Activated gamma-delta T cell treated with Interleukin-2 at 50 U/mL for 16 hours (primary cell): ENCODE measurements around the gene MVP.
"Not testable (repeated sequence)": the region's sequence is repeated elsewhere in the genome, so short reads cannot be mapped to it uniquely, and the experiment has no call there.

Source experiments
- DNase-seq: peaks from one replicate; pipeline ENCODE4 v3.0.0-alpha.2; 2020

Gene MVP

DNA sequence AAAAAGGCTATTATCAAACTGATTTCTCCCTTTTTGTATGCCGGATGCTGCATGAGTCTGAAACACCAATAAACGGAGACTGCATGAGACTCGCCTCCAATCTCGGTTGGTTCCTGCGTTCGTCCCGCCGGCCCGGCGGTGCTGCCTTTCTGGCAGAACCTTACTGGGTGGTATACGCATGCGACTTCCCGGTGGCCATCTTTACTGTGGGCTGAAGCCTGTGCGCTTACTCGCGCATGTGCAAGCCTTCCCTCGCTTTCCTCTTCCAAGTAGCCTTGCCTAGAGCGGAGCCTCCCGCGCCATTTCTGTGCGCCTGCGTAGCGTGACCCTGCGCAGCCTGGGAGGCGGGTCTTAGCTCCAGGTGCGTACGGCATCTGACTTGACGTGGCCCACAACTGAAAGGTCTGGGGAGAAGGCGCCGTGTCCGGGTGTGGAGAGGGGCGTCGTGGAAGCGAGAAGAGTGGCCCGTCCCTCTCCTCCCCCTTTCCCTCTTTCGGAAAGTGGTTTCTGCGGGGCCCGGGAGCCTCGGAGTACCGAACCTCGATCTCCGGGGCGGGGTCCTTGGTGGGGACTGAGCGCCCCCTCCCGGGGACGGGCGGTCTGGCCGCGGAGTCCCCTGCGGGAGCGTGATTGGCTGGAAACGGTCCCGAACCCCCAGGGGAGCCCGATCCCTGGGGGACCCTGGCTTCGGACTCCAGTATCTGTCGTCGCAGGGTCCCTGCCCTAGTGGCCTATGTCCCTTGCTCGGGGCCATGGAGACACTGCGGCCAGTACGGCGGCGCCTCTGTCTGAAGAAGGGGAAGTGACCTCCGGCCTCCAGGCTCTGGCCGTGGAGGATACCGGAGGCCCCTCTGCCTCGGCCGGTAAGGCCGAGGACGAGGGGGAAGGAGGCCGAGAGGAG is 4.2 kb upstream of the MVP start, which contains the start of gene PAGR1:
PAGR1 (plus strand) TSS at position 360 of the 901 bp plus-strand sequence; CDS start at position 734, 374 bp downstream.
- DNase-seq = peak; percentile 97

DNA sequence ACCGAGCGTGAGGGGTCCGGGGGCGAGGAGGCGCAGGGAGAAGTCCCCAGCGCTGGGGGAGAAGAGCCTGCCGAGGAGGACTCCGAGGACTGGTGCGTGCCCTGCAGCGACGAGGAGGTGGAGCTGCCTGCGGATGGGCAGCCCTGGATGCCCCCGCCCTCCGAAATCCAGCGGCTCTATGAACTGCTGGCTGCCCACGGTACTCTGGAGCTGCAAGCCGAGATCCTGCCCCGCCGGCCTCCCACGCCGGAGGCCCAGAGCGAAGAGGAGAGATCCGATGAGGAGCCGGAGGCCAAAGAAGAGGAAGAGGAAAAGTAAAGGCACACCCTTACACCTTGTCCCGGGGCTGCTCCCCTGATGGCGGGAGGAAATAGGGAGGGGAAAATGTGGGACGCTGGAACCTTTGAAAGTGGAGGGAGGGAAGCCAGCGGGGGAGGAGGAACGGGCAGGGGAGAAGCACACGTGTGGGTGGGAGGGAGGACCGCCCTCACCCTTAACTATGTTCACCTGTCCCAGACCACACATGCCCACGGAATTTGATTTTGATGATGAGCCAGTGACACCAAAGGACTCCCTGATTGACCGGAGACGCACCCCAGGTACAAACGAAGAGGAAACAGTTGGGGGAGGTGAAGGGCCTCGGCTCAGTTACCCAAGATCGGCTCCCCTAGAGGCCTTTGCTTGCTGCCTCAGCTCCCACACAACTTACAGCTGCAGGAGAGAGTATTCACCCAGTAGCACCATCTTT is 3.4 kb upstream of the MVP start:
- peak; percentile 44 for DNase-seq

DNA sequence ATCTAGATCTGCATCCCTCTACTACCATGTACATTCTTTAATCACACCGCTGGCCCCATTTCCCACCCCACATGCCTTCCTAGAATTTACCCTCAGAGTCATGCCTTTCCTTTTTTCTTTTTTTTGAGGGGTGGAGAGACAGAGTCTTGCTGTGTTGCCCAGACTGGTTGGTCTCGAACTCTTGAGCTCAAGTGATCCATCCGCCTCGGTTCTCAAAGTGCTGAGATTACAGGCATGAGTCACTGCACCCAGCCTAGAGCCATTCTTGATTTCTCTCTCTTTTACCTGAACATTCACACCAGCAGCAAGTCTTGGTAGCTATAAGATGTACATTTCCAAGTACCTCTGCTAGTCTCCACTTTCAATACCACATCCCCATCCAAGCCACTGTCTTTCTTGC is 2.2 kb upstream of the MVP start:
- DNase-seq = no peak

DNA sequence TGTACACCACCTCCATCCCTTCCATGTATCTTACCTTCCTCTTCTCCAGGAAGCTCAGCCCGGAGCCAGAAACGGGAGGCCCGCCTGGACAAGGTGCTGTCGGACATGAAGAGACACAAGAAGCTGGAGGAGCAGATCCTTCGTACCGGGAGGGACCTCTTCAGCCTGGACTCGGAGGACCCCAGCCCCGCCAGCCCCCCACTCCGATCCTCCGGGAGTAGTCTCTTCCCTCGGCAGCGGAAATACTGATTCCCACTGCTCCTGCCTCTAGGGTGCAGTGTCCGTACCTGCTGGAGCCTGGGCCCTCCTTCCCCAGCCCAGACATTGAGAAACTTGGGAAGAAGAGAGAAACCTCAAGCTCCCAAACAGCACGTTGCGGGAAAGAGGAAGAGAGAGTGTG is 756 bp upstream of the MVP start:
- DNase-seq = no peak

DNA sequence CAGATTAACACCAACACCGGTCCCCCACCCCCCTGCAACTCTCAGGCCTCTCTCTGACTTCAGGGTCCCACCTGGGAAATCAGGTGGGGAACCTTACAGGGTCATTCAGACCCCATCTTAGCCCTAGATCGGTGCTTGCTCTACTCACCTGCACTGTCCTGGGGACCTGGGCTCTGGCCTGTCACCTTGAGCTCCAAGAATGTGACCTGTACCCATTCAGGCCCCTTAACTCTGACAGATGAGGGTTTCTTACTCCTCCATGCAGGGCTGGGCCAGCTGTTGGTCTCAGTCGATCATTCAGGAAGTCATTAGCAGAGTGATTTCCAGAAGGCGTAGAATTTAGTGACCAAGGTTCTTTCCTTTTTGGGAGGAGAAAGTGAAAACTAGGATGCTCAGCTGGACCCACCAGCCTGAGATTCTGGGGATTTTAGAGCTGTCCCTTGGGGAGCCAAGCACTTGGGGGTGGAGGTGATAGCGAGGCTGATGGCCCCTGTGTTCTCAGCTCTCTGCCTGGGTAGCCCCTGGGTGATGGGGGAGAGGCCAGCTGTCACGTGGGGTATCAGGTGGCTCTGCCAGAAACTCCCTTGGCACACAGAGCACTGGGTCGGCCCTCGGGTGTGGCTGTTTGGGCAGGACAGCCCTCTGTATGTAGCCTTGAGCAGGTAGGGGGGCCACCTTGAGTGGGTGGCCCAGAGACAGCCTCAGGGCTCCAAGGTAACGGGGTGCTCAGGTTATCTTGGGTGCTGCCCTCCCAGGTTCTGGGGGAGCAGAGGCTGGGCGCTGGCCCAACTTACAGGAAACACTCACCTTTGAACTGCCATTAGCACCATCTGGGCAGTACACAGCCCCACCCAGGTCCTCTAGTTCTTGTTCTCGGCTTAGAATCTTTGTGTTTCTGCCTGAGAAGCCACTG is 724 bp downstream of the MVP start:
- DNase-seq = peak; percentile 33

DNA sequence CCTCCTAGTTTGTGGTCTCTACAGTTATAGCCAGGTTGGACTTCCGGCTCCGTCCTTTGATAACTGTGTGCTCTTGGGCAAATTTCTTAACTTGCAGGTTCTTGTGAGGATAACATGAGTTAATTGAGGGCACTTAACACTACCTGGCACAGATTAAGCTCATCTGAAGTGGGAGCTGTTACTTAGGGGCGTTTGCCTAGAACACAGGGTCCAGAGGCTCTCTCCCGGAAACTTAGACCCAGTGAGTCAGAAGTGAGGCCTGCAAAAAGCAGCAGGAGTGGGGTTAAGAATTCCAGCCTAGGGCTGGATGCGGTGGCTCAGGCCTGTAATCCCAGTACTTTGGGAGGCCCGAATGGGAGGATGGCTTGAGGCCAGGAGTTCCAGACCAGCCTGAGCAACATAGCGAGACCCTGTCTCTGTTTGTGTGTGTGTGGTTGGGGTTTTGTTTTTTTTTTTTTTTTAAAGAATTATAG is 1.4 kb downstream of the MVP start:
- DNase-seq = no peak

DNA sequence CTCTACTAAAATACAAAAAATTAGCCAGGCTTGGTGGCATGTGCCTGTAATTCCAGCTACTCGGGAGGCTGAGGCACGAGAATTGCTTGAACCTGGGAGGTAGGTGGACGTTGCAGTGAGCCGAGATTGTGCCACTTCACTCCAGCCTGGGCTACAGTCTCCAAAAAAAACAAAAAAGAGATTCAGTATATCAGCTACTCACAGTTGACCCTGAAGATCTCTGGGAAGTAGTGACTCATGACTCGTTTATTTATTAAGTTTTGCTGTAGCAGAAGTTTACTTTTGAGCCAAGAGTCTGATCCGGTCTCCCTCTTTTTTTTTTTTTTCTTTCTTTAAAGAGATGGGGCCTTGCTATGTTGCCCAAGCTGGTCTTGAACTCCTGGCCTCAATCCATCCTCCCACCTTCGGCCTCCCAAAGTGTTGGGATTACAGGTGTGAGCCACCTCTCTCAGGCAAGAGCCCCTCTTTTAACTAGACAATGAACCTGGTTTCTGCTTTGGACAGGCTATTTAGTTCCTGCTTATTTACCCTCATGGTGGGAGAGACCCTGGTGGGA is 4.4 kb downstream of the MVP start:
- no peak for DNase-seq

DNA sequence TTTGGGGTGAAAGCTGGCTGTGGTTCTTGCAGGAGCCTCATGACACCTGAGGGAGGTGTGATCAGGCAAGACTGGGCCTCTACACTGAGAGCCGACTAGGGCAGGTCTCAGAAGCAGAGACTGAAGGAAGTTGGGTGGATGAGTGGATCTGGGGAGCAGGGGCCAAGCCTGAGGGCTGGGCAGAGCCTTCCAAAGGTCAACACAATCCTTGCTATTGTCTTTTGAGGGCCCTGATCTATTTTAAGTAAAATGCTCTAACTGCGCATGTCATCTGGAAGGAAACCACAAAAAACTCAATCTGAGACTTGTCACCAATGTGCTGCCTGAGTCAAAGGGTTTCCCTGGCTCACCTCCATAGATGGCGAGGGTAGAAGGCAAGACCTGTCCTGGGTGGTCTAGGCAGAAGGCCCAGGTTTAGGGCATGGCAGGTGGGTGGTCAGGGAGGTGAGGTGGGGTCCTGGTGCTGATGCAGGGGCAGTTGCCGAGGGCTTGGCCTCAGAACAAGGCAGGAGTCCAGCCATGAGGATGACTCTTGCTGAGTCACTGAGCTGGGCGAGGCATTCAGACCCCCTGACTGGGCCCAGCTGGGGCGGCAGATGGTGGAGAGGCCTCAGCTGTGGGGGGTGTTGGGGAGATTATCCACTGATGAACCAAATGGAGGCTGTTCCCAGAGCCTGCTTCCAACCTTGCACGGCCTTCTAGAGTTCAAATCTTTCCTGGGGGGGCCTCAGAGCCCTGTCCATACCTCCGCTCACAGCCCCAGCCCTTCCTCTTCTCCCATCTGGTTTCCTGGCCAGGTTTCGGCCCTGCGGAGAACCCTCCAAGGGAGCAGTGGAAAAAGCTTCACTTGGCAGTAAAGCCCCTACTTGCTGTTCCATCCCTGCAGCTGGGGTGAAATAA is 5.1 kb downstream of the MVP start:
- DNase-seq = no peak

DNA sequence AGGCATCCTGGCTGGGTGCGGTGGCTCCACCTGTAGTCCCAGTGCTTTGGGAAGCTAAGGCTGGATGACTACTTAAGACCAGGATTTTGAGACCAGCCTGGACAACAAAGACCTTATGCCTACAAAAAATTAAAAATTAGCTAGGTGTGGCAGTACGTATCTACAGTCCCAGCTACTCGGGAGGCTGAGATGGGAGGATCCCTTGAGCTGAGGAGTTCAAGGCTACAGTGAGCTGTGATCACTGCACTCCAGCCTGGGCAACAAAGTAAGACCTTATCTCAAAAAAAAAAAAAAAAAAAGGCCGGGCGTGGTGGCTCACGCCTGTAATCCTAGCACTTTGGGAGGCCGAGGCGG is 6.1 kb downstream of the MVP start:
- no peak for DNase-seq

DNA sequence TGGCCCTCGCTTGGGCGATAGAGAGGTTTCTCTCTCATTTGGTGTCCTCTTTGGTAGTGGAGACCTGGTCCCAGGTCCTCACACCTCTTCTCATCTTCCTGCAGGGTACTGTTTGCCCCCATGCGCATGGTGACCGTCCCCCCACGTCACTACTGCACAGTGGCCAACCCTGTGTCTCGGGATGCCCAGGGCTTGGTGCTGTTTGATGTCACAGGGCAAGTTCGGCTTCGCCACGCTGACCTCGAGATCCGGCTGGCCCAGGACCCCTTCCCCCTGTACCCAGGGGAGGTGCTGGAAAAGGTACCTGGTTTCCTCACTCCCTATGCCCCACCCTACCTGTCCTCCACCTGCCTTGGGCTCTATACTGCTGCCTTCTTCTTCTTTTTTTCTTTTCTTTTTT is 10.5 kb downstream of the MVP start:
- DNase-seq = no peak

DNA sequence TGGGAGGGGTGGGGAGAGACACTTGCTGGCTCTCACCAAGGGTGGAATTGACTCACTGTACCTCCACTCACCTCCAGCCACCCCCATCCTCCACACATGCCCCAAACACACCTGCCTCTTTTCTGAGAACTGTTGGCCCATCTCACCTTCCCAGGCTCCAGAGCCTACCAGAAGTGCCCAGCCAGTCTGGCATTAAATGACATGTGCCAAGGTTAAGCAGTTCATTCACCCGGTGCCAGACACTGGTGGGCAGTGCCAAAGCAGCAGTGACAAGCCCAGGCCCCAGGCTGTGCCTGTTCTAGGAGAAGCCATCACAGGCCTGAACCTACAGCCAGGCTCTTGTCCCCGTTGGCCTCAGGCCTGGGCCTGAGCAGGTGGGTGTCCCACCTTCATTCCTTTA is 11.2 kb downstream of the MVP start:
- DNase-seq = no peak

DNA sequence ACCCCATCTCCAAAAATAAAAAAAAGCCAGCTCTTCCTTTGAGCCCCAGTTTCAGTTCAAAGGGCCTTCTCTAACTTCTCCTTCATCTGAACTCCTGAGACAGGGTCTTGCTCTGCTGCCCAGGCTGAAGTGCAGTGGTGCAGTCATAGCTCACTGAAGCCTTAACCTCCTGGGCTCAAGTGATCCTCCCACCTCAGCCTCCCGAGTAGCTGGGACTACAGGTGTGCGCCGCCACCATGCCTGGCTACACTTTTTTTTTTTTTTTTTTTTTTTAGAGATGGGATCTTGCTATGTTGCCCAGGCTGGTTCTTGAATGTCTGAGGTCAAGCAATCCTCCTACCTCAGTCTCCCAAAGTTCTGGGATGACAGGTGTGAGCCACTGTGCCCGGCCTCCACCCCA is 13.0 kb downstream of the MVP start:
- not testable (repeated sequence) for DNase-seq

DNA sequence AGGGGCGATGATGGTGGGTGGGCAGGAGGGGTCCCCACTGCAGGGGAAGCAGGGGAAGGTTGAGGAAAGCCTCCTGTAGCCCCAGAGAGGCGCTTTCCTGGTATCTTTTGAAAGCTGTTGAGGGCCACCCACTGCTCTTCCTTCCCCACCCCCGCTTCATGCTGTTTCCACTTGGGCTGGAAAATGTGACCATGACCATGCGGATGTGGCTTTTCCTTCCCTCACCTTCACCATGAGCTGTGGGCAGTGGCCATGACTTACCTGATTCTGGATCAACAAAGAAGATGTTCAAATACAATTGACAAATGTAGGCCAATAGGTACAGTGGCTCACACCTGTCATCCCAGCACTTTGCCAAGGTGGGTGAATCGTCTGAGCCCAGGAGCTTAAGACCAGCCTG is 13.8 kb downstream of the MVP start:
- DNase-seq = no peak

DNA sequence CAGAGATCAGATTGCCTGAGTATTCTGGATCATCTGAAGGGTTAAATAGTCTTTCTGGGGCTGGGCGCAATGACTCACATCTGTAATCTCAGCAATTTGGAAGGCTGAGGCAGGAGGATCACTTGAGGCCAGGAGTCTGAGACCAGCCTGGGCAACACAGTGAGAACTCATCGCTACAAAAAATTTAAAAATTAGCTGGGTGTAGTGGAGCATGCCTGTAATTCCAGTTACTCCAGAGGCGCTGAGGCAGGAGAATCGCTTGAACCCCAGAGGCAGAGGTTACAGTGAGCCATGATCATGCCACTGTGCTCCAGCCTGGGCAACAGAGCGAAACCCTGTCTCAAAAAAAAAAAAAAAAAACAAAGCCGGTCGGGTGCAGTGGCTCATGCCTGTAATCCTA is 15.7 kb downstream of the MVP start:
- DNase-seq = no peak

DNA sequence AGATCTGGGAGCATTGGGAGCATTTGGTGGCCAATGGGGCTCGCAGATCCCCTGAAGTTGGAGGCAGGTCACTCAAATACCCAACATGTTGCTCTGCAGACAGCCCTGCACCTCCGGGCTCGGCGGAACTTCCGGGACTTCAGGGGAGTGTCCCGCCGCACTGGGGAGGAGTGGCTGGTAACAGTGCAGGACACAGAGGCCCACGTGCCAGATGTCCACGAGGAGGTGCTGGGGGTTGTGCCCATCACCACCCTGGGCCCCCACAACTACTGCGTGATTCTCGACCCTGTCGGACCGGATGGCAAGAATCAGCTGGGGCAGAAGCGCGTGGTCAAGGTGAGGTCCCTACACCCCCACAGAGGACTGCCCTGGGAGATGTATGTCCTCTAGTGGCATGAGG is 16.4 kb downstream of the MVP start:
- no peak for DNase-seq

DNA sequence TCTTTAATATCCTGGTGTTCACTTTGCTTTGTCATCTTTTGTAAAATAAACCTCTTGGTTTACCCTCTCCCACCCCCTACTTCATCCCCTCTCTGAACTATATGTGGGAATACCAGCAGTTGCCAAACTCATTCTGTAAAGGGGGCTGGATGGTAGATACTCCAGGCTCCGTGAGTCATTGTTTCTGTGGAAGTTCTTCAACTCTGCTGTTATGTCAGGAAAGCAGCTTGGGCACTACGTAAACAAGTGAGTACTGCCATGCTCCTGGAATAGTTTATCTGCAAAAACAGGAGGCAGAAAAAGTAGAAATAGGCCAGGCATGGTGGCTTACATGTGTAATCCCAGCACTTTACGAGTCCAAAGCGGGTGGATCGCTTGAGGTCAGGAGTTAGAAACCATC is 17.6 kb downstream of the MVP start:
- DNase-seq = no peak

DNA sequence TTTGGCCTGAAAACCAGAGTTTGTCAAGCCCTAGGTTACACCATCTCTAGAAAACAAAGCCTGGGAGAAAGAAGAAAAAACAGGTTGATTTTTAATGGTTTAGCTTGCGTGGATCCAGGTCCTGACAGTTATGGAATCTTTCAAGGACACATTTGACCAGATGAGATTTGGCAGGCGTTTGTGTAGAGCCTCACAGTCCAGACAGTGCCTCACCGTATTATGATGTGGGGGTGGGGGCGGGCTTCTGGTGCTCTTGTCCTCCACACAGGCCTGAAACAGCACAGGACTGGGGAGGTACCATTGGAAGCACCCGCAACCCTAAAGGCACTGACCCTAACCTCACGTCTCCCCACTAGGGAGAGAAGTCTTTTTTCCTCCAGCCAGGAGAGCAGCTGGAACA is 19.6 kb downstream of the MVP start:
- DNase-seq = no peak

DNA sequence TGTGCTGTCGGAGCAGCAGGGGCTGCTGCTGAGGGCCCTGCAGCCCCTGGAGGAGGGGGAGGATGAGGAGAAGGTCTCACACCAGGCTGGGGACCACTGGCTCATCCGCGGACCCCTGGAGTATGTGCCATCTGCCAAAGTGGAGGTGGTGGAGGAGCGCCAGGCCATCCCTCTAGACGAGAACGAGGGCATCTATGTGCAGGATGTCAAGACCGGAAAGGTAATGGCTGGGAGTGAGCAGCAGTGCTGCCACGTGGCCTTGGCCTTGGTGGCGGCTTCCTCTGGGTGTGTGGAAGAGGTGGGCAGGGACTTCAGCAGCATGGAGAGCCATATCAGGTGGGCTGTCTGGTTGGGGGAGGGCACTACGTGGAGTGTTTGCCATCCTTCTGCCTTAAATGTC is 20.0 kb downstream of the MVP start:
- no peak for DNase-seq

DNA sequence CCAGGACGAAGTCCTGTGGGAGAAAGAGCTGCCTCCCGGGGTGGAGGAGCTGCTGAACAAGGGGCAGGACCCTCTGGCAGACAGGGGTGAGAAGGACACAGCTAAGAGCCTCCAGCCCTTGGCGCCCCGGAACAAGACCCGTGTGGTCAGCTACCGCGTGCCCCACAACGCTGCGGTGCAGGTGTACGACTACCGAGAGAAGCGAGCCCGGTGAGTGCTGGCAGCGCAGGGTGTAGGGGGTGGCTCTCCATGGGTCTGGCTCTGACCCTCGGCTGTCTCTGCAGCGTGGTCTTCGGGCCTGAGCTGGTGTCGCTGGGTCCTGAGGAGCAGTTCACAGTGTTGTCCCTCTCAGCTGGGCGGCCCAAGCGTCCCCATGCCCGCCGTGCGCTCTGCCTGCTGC is 21.4 kb downstream of the MVP start:
- DNase-seq = no peak

DNA sequence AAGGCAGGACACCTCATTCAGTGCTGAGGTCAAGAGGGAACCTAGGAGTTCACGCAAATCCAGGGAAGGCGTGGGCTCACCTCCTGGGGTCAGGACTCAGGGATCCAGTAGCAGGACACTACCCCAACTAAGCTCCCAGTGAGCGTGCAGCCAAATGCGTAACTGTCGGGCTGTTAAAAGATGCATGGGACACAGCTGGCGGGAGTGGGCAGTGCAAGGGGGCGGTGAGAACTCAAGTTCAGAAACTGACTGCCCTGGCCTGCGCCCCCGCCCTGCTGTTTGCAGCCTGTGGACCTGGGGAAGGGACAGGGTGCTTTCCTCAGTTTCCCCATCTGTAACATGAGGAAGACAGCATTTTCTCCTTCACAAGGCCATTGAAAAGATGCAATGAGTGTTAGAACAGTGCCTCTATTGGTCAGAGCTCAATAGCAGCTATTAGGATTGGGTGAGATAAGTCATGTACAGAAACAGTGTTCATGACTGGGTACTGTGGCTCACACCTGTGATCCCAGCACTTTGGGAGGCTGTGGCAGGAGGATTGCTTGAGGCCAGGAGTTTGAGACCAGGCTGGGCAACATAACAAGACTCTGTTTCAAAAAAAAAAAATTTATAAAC is 22.6 kb downstream of the MVP start:
- no peak for DNase-seq

DNA sequence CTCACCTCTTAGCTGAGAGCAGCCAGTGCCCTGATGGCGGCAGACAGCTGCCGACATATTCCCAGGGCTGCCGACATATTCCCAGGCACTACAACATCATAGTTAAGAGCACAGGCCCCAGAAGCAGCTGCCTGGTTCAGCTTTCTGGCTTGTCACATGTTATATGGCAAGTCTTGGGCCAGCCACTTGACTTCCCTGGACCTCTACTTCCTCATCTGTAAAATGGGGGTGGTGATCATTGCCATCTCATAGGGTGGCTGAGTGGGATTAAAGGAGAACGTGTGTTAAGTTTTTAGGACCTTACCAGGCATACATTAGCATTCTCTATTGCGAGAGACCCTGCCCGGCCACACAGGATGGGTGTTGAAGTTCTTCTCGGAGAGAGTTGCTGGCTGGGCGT is 23.7 kb downstream of the MVP start:
- DNase-seq = no peak
